ENCODE data around the gene ADSL. TPM values are rescaled to one million over a fixed set of nuclear protein-coding genes. Genes with fewer than 3 reads are reported as not detected.

Gene ADSL
- total RNA-seq, 1 donor from 2014 or later = 107 TPM

DNA sequence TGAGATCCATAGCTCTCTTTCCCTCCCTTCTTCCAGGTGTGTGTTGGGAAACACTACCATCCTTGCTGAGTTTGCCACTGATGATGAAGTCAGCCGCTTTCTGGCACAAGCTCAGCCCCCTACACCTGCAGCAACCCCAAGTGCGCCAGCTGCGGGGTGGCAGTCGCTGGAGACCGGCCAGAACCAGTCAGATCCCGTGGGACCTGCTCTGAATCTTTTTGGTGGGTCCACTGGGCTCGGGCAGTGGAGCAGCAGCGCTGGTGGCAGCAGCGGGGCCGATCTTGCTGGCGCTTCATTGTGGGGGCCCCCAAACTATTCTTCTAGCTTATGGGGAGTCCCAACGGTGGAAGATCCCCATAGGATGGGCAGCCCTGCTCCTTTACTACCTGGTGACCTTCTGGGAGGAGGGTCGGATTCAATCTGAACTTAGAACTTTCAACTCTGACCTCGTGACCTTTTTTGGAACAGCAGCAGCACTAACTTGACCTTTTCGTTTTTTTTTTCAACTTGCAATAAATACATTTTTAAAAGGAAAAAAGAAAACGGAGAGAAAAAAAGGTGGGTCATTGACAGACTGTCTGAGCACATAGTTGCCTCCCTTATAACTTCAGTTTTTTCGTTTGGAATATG, 23.4 kb upstream of the ADSL start:
- H3K9me3 Mint-ChIP-seq (ENCODE audit: unreplicated experiment) = no peaks in the 10 kb centered on the region
- peaks cover 19% of the 10 kb centered on the region for H3K36me3 Mint-ChIP-seq (ENCODE audit: low read depth, unreplicated experiment)
- no peak for TF ChIP-seq CTCF (IDR thresholded peaks at IDR 0.05; ENCODE audit: unreplicated experiment)
- DNase-seq (ENCODE audit: low spot score) = no peak
- no peak overlapping the region for H3K27ac Mint-ChIP-seq (ENCODE audit: unreplicated experiment)
- peaks cover 41% of the 10 kb centered on the region for H3K4me1 Mint-ChIP-seq (ENCODE audit: unreplicated experiment)
- H3K4me3 Mint-ChIP-seq (ENCODE audit: unreplicated experiment) = no peak overlapping the region
- H3K27me3 Mint-ChIP-seq (ENCODE audit: unreplicated experiment) = peaks cover 2% of the 10 kb centered on the region

- H3K4me1 Mint-ChIP-seq (ENCODE audit: unreplicated experiment) = peaks cover 49% of the 10 kb centered on the region
- peaks cover 18% of the 10 kb centered on the region for H3K36me3 Mint-ChIP-seq (ENCODE audit: low read depth, unreplicated experiment)
Measured at GRCh38 chr22:40323681-40324171, 22.6 kb upstream of the ADSL start.

DNA sequence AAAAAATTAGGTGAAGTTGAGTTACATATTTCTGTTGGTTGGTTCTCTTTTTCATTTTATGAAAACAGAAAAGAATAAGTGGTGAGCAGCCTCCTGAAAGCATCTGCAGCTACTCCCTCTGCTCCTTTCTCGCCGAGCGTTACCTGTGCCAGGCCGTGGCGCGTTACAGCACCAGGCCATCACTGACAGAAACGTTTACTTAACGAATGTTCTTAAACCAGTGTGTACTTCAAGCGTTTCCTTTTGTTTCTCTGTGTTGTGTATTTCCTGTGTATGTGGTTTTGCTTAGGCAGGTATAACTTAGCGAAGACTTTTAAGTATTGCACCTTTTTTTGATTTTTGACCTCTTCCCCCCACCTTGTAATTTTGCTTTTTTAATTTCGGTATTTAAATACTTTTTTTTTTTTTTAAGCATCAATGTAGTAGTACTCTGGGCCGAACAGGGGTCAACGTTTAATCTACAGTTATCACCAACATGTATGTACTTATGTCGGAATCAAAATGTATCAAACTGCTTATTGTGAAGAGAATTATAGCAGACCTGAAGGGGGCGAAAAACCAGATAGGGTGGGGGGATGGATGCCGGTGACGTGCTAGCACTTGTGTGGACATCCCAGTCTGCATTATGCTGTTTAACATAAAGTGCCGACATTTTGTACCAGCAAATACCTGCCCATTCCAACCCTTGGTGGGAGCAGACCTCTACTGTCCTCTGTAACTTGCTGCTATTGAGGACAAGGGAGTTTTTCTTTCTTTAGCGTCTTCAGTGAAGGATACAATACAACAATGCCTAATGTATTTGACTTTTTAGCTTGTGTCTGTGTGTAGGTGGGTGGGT, 21.6 kb upstream of the ADSL start:
- H3K27ac Mint-ChIP-seq (ENCODE audit: unreplicated experiment) = peak overlapping the region; percentile 84
- DNase-seq (ENCODE audit: low spot score) = no peak
- H3K4me1 Mint-ChIP-seq (ENCODE audit: unreplicated experiment) = peaks cover 58% of the 10 kb centered on the region
- peaks cover 18% of the 10 kb centered on the region for H3K36me3 Mint-ChIP-seq (ENCODE audit: low read depth, unreplicated experiment)
- H3K27me3 Mint-ChIP-seq (ENCODE audit: unreplicated experiment) = peaks cover 2% of the 10 kb centered on the region
- TF ChIP-seq CTCF (IDR thresholded peaks at IDR 0.05; ENCODE audit: unreplicated experiment) = no peak
- H3K9me3 Mint-ChIP-seq (ENCODE audit: unreplicated experiment) = no peaks in the 10 kb centered on the region
- H3K4me3 Mint-ChIP-seq (ENCODE audit: unreplicated experiment) = no peak overlapping the region

More at GRCh38 chr22:40323681-40324171, 22.6 kb upstream of the ADSL start:
- Mint-ChIP-seq H3K27ac (ENCODE audit: unreplicated experiment) (peak overlapping the region; percentile 72), H3K27me3 (ENCODE audit: unreplicated experiment) (peaks cover 2% of the 10 kb centered on the region), H3K4me3 (ENCODE audit: unreplicated experiment) (no peak overlapping the region), H3K9me3 (ENCODE audit: unreplicated experiment) (no peaks in the 10 kb centered on the region)
- no peak for TF ChIP-seq CTCF (IDR thresholded peaks at IDR 0.05; ENCODE audit: unreplicated experiment)
- no peak for DNase-seq (ENCODE audit: low spot score)

DNA sequence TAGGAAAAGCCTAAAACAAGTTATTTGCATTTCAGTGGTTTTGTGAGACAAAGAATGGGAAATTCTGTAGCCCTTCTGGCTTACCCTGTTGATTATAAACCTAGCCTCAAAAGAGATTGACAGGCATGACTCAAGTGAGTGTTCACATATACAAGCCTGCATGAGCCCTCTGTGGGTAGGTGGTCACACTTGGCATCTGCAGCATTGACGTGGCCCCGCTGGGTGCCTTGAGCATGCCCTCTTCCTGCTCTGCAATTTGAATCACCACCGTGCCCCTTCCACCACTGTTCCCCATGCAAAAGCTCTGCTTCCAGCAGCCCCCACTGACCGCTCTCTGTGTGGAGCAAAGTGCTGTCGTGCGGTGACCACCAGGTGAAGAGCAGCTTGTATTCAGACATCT, 21.0 kb upstream of the ADSL start:
- no peak for TF ChIP-seq CTCF (IDR thresholded peaks at IDR 0.05; ENCODE audit: unreplicated experiment)
- Mint-ChIP-seq H3K4me1 (ENCODE audit: unreplicated experiment) (peaks cover 63% of the 10 kb centered on the region), H3K4me3 (ENCODE audit: unreplicated experiment) (peak overlapping the region; percentile 19), H3K36me3 (ENCODE audit: low read depth, unreplicated experiment) (peaks cover 18% of the 10 kb centered on the region), H3K9me3 (ENCODE audit: unreplicated experiment) (no peaks in the 10 kb centered on the region), H3K27me3 (ENCODE audit: unreplicated experiment) (peaks cover 2% of the 10 kb centered on the region), H3K27ac (ENCODE audit: unreplicated experiment) (peak overlapping the region; percentile 79)
- no peak for DNase-seq (ENCODE audit: low spot score)
